Adipose tissue (tissue), 3 donors: ENCODE results near the gene CARD18. TPM values are rescaled to one million over a fixed set of nuclear protein-coding genes. Genes with fewer than 3 reads are reported as not detected.
"Not testable (repeated sequence)": the region's sequence is repeated elsewhere in the genome, so short reads cannot be mapped to it uniquely, and the experiment has no call there.

Experiments
- H3K27ac ChIP-seq: one replicate; pipeline ENCODE4 v1.5.1; 2013; ENCODE audit warnings: low read depth, low read length
- WGBS, 3 donors: extraction: QIAGEN DNeasy Blood & Tissue Kit; methylation state at CpG; one replicate each; pipeline ENCODE4 v1.1.7; 2013; 5-methylcytosine and 5-hydroxymethylcytosine counted together
- polyA plus RNA-seq, 3 donors: library from polyadenylated mRNA; stranded (reverse); fragments of 200-250 nt; gene quantifications; one replicate each; pipeline ENCODE4 v1.2.3, GENCODE V29; 2013
- donor health status: healthy with polysubstance abuse.
- donor health status: Bipolar disorder and iron deficiency.
- donor health status: healthy.

Gene CARD18
- polyA plus RNA-seq, 3 donors, result not detected

GRCh38 chr11:105100981-105101630, 38.5 kb downstream of the CARD18 start:
- H3K27ac ChIP-seq, result no peak overlapping the region
- WGBS, 3 donors, result 51 to 89% (median 61%) methylated on average over 2 of the region's 2 CpGs

- WGBS, 3 donors, result 49 to 78% (median 61%) methylated on average over 7 of the region's 7 CpGs
- H3K27ac ChIP-seq, result no peak overlapping the region
Measured at GRCh38 chr11:105100206-105100605, 39.4 kb downstream of the CARD18 start.

GRCh38 chr11:105099594-105099993, 40.0 kb downstream of the CARD18 start:
- 89 to 91% (median 90%) methylated on average over 2 of the region's 2 CpGs for WGBS, 3 donors

DNA sequence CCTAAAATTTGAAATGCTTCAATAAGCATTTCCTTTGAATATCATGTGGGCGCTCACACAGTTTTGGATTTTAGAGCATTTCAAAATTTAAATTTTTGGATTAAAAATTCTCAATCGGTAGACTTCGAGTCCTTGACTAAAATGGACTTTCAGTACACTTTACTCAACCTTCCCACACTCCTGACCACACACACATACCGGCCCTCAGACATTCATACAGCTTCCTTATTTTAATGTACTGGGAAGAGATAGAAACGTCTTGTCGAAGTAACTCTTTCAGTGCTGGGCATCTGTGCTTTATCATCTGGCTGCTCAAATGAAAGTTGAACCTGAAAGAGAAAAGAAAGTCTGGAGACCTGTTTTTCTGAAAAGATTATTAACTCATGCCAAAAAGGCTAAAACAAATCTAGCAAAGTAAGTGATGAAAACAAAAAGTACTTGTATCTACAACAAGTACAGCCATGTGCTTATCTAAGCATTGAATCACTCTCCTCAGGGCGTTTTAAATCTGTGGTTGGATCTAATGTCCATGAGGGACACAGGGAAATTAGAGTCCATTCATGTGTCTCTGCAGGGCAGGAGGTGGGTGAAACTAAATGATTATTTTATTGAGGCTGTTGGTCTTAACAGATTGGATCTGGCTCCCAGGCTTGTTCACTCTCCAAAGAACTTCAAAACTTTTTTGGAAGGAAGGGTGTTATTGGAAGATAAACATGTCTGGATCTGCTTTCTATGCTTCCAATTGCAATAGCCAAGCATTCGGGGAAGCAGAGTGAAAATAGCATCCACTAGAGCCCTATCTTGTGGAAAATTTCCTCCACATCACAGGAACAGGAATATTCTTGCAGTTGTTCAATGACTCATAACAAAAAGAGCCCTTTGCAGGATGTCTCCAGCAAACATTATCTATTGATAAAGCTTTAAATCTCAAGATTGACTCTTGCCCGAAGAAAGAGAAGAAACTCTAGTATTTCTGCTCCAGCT, 47.0 kb downstream of the CARD18 start:
- 46 to 70% (median 55%) methylated on average over 9 of the region's 9 CpGs for WGBS, 3 donors
- H3K27ac ChIP-seq, result no peak overlapping the region

More at GRCh38 chr11:105099594-105099993, 40.0 kb downstream of the CARD18 start:
- H3K27ac ChIP-seq, result not testable (repeated sequence)

Other genes with a start within 250 kb of the CARD18 start
- gene CASP12, start 241.3 kb downstream of the CARD18 start, polyA plus RNA-seq, result under 1 TPM; 0.07 to 0.56 (median 0.31) TPM
- 100 to 1,000 TPM in 1 of 3 donors, 10 to 100 TPM in 2; 68.6 to 105 (median 87.4) TPM for gene CASP4, start 171.2 kb downstream of the CARD18 start, polyA plus RNA-seq
- gene CASP5, start 116.6 kb downstream of the CARD18 start, polyA plus RNA-seq, result 1 to 10 TPM in 1 of 3 donors, under 1 TPM in 2; 0.14 to 1.2 (median 0.51) TPM
- gene CASP1, start 104.6 kb downstream of the CARD18 start, polyA plus RNA-seq, result 10 to 100 TPM in 2 of 3 donors, 1 to 10 TPM in 1; 4.3 to 24.5 (median 22.2) TPM
- gene CARD16, start 94.4 kb downstream of the CARD18 start, polyA plus RNA-seq, result 10 to 100 TPM in 2 of 3 donors, 1 to 10 TPM in 1; 3.3 to 52.2 (median 22.1) TPM